Retinal pigment epithelial cell (primary cell): ENCODE data around the gene SIGLEC9.

ENCODE experiments used
- DNase-seq: peaks from one replicate; pipeline ENCODE4 v3.0.0-alpha.2; 2010; ENCODE audit warnings: low read depth
- H3K4me3 ChIP-seq: 2 replicates; pipeline ENCODE4 v1.5.1; 2011; ENCODE audit warnings: mild to moderate bottlenecking, low read length, control low read depth, moderate library complexity
- TF ChIP-seq, protein P1 (sequence below): conservative IDR thresholded peaks from 2 replicates; pipeline ENCODE4 v1.5.1; 2011; ENCODE audit warnings: low read depth, low read length, control low read depth, inconsistent platforms

The SIGLEC9 gene

DNA sequence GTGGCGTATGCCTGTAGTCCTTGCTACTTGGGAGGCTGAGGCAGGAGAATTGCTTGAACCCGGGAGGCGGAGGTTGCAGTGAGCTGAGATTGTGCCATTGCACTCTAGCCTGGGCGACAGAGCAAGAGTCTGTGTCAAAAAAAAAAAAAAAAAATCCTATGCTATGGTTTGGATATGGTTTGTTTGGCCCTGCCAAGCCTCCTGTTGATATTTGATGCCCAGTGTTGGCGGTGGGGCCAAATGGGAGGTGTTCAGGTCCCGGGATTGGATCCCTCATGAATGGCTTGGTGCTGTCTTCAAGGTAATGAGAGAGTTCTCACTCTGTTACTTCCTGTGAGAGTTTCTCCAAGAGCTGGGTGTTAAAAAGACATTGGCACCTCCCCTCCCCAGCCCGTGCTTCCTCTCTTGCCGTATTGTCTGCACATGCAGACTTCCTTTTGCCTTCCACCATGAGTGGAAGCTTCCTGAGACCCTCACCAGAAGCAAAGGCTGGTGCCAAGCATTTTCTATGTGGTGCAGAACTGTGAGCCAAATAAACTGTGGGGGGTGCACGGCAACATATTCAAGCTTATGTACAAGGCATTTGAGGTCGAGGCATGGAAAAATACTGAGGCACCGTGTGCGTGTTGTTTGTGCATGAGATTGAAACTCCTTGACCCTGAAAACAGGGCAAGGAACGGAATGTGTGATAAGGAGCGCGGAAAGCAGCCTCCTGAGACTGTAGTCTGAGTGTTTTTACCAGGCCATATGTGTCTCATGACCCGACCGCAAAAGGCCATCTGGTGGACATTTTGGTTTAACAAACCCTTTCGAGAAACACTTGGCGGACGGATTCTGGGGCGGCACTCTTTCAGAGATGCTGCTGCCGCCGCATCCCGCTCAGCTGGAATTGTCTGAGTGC is 7.3 kb downstream of the SIGLEC9 start:
- TF ChIP-seq, protein P1, sequence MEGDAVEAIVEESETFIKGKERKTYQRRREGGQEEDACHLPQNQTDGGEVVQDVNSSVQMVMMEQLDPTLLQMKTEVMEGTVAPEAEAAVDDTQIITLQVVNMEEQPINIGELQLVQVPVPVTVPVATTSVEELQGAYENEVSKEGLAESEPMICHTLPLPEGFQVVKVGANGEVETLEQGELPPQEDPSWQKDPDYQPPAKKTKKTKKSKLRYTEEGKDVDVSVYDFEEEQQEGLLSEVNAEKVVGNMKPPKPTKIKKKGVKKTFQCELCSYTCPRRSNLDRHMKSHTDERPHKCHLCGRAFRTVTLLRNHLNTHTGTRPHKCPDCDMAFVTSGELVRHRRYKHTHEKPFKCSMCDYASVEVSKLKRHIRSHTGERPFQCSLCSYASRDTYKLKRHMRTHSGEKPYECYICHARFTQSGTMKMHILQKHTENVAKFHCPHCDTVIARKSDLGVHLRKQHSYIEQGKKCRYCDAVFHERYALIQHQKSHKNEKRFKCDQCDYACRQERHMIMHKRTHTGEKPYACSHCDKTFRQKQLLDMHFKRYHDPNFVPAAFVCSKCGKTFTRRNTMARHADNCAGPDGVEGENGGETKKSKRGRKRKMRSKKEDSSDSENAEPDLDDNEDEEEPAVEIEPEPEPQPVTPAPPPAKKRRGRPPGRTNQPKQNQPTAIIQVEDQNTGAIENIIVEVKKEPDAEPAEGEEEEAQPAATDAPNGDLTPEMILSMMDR, result peak; percentile 24
- no peak overlapping the region for H3K4me3 ChIP-seq
- peak; percentile 69 for DNase-seq

DNA sequence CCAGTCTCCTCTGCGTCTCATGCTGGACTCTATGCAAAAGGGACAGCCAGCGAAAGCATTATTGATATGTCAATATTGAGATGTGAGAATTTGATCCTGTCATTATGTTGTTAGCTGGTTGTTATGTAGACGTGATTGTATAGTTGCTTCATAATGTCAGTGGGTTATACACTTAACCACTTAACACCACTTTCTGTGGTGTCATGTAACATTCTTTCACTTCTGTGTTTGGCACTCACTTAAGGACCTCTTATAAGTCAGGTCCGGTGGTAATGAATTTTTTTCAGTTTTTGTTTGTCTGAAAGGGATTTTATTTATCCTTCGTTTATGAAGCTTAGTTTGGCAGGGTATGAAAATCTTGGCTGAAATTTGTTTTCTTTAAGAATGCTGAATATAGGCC is 10.3 kb downstream of the SIGLEC9 start:
- no peak overlapping the region for H3K4me3 ChIP-seq
- no peak for DNase-seq
- TF ChIP-seq, protein P1, result no peak

DNA sequence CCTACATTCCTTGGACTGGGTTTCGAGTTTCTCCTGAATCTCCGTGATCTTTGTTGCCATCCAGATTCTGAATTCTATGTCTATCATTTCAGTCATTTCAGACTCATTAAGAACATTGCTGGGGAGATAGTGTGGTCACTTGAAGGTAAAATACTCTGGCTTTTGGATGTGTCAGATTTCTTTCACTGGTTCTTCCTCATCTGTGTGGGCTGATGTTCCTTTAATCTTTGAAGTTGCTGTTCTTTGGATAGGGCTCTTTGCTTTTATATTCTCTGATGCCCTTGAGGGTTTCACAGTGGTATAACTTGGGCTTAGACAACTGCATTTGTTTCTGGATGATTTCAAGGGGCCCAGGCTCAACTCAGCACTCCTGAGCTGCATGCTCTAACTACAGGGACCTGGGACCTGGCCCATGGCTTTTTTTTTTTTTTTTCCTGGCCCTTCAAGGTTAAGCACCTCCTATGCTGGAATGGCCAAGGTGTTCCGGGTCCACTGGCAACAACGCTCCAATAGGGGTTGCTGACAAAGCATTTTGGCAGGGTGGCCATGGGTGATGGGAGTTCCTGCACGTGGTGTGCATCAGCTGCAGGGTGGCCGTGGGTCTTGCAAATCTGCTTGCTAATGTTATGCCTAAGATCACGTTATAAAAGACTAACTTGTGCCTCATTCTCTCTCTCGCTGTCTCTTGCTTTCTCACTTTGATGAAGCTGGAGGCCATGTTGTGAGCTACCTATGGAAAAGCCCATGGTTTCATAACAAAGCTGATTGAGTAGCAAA is 11.5 kb downstream of the SIGLEC9 start:
- TF ChIP-seq, protein P1, result no peak
- DNase-seq, result no peak
- no peak overlapping the region for H3K4me3 ChIP-seq

DNA sequence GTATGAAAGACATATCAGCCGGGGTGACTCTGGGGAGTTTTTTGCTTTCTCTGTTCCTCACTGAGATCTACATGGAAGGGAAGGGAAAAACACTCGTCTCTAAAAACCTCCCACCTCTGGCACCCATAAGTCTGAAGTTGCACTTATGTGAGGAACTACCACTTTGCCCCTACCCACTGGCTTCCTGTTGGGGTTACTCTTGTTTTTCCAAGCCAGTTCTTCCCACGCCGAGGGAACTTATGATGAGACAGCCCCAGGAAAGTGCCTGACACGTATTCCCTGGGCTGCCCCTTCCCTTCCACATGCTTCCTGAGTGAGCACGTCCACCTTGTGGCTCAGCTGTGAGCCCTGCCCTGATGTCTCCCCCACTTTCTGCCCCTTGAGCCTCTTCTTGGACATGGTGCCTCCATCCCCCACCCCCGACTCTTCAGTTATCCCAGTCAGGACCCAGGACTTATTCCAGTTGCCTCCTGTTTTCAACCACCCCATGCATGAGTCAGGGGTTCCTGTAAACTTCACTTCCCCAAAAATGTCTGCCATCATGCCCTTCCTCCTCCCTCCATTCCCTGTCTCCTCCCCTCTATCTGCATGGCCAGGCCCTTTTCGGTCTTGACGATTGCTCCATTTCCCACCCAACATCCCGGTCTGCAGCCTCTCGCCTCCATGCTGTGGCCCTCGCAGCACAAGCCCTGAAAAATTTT is 12.3 kb downstream of the SIGLEC9 start:
- no peak overlapping the region for H3K4me3 ChIP-seq
- no peak for DNase-seq
- TF ChIP-seq, protein P1, result no peak

DNA sequence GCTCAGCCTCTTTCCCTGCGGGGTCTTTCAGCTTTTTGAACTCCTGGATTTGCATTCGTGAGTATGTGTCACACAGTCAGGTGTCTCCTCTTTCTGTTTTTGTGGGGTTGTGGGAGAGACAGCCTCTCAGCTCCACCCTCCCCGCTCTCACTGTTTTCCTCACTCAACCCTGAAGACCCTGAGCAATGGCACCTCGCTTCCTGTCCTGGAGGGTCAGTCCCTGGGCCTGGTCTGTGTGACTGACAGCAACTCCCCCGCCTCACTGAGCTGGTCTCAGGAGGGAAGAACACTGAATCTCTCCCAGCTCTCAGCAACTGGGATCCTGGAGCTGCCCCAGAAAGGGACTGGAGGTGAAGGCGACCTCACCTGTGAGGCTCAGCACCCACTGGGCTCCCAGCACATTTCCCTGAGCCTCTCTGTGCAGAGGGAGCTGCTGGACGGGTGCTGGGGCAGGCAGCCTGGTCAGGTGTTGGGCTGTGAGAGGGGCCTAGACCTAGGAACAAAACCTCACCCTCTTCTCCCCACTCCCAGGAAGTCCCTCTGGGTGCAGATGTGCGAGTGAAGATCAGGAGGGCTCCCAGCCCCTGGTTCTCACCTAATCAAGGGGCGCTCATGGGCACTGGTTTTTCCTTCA is 13.2 kb downstream of the SIGLEC9 start:
- no peak for DNase-seq
- TF ChIP-seq, protein P1, result no peak

DNA sequence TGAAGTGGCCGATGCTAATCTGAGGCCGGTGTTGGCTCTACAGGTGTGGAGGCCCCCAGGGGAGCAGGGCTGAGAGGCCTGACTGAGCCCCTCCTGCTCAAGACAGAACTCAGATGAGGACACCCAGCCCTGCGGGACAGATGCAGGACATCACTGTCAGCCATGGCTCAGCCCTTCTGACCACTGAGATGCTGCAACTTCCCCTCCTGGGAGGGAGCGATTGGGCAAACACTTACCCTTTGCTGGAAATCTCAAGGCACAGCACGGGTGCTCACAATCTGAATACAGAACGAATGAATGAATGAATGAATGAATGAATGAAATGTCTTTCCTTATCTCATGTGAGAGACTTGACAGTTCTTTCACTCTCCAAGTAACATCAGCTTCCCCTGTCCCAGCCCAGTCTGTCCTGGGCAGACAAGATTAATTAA is 13.9 kb downstream of the SIGLEC9 start:
- TF ChIP-seq, protein P1, result no peak
- H3K4me3 ChIP-seq, result no peak overlapping the region
- DNase-seq, result no peak

More for the DNA sequence above, 13.2 kb downstream of the SIGLEC9 start:
- no peak overlapping the region for H3K4me3 ChIP-seq
